WTC11 (cell line): ENCODE results near the gene UGGT2. TPM values are rescaled to one million over a fixed set of nuclear protein-coding genes. Genes with fewer than 3 reads are reported as not detected.
A peak's percentile ranks its signal among the peaks of the same experiment; 100 is the strongest.

Source experiments
- ATAC-seq: fragments of 200-7000 bp; cut with Tn5 transposase; 2 replicates; pipeline ENCODE4 v1.10.0; 2021; ENCODE audit warnings: mild to moderate bottlenecking, moderate library complexity
- CTCF ChIA-PET: fragments of 300-600 bp; sonication (Branson Sonifier 250); formaldehyde crosslinking; loops from one replicate; lab custom pipeline; 2021; ENCODE audit warnings: antibody characterized with exemption; lab: Charles Lee
- POLR2A ChIA-PET: fragments of 350-600 bp; sonication (Branson Sonifier 250); formaldehyde crosslinking; loops from one replicate; lab custom pipeline; 2021; ENCODE audit warnings: antibody characterized with exemption; lab: Charles Lee
- DNase-seq: peaks from one replicate; pipeline ENCODE4 v3.0.0; 2021; ENCODE audit warnings: low spot score
- H3K27ac Mint-ChIP-seq: 2 replicates; pipeline ENCODE4 v1.8.0; 2021; ENCODE audit warnings: mixed read lengths
- H3K27me3 Mint-ChIP-seq: 2 replicates; pipeline ENCODE4 v1.8.0; 2021; ENCODE audit warnings: low read depth, mild to moderate bottlenecking, moderate library complexity, mixed read lengths
- H3K36me3 Mint-ChIP-seq: 2 replicates; pipeline ENCODE4 v1.8.0; 2021; ENCODE audit warnings: mixed read lengths
- H3K4me1 Mint-ChIP-seq: 2 replicates; pipeline ENCODE4 v1.8.0; 2022; ENCODE audit warnings: mixed read lengths
- H3K4me3 Mint-ChIP-seq: 2 replicates; pipeline ENCODE4 v1.8.0; 2021; ENCODE audit warnings: mild to moderate bottlenecking, moderate library complexity, mixed read lengths
- H3K9me3 Mint-ChIP-seq: 2 replicates; pipeline ENCODE4 v1.8.0; 2021; ENCODE audit warnings: mixed read lengths
- ARID4B ChIP-seq: sonication (generic); formaldehyde crosslinking; IDR thresholded peaks from 2 replicates; pipeline ENCODE4 v1.8.0; 2023; ENCODE audit warnings: missing genetic modification reagents, mild to moderate bottlenecking, borderline replicate concordance
- ATF6 ChIP-seq: sonication (generic); formaldehyde crosslinking; IDR thresholded peaks from 2 replicates; pipeline ENCODE4 v1.8.1; 2023; ENCODE audit warnings: mild to moderate bottlenecking, missing genetic modification reagents
- ERG ChIP-seq: fragments of 250-450 bp; sonication (Bioruptor Pico); IDR thresholded peaks from 2 replicates; pipeline ENCODE4 v1.8.0; 2021; ENCODE audit warnings: mild to moderate bottlenecking
- FOXP1 ChIP-seq: sonication (generic); formaldehyde crosslinking; IDR thresholded peaks from 2 replicates; pipeline ENCODE4 v1.8.0; 2022; ENCODE audit warnings: missing genetic modification reagents, mild to moderate bottlenecking, moderate library complexity, borderline replicate concordance
- HMGA2 ChIP-seq: fragments of 250-450 bp; sonication (Bioruptor Pico); IDR thresholded peaks from 2 replicates; pipeline ENCODE4 v1.4.0; 2021; ENCODE audit warnings: mild to moderate bottlenecking, moderate library complexity
- IRF2 ChIP-seq: sonication (generic); formaldehyde crosslinking; IDR thresholded peaks from 2 replicates; pipeline ENCODE4 v1.8.0; 2022; ENCODE audit warnings: low read depth, missing genetic modification reagents, borderline replicate concordance
- JUN ChIP-seq: sonication (generic); formaldehyde crosslinking; IDR thresholded peaks from 2 replicates; pipeline ENCODE4 v1.8.0; 2023; ENCODE audit warnings: mild to moderate bottlenecking, missing genetic modification reagents
- MAX ChIP-seq: sonication (generic); formaldehyde crosslinking; IDR thresholded peaks from 2 replicates; pipeline ENCODE4 v1.8.0; 2022; ENCODE audit warnings: mild to moderate bottlenecking, missing genetic modification reagents
- NR1H2 ChIP-seq: sonication (generic); formaldehyde crosslinking; IDR thresholded peaks from 2 replicates; pipeline ENCODE4 v1.9.0; 2021; ENCODE audit warnings: mild to moderate bottlenecking, moderate library complexity, missing genetic modification reagents
- ZNF138 ChIP-seq: sonication (generic); formaldehyde crosslinking; conservative IDR thresholded peaks from 2 replicates; pipeline ENCODE4 v1.8.1; 2022; ENCODE audit warnings: mild to moderate bottlenecking, moderate library complexity, missing genetic modification reagents
- ZNF263 ChIP-seq: sonication (generic); formaldehyde crosslinking; IDR thresholded peaks from 2 replicates; pipeline ENCODE4 v1.8.1; 2022; ENCODE audit warnings: low read depth, mild to moderate bottlenecking, moderate library complexity, missing genetic modification reagents
- total RNA-seq: library from RNA; stranded (reverse); gene quantifications from 3 replicates; pipeline ENCODE4 v1.2.3, GENCODE V29; 2021
- TF ChIP-seq, protein P1 (sequence below): sonication (generic); formaldehyde crosslinking; IDR thresholded peaks from 2 replicates; pipeline ENCODE4 v1.8.0; 2022; ENCODE audit warnings: mild to moderate bottlenecking, missing genetic modification reagents
- TF ChIP-seq, protein P2 (sequence below): sonication (generic); formaldehyde crosslinking; IDR thresholded peaks from 2 replicates; pipeline ENCODE4 v1.8.1; 2023; ENCODE audit warnings: mild to moderate bottlenecking, missing genetic modification reagents, moderate library complexity
- TF ChIP-seq, protein P3 (sequence below): sonication (generic); formaldehyde crosslinking; IDR thresholded peaks from 2 replicates; pipeline ENCODE4 v1.8.1; 2022; ENCODE audit warnings: mild to moderate bottlenecking, moderate library complexity, missing genetic modification reagents
- TF ChIP-seq, protein P4 (sequence below): sonication (generic); formaldehyde crosslinking; IDR thresholded peaks from 2 replicates; pipeline ENCODE4 v1.8.0; 2022; ENCODE audit warnings: missing genetic modification reagents

Gene UGGT2
- total RNA-seq, 1 experiment from 2014 or later, result 31.1 TPM

- POLR2A ChIA-PET, result no interaction called here
Measured at GRCh38 chr13:95987841-95988240, 65.4 kb downstream of the UGGT2 start.

GRCh38 chr13:95982144-95982543 is 71.1 kb downstream of the UGGT2 start:
- no peaks in the 10 kb centered on the region for H3K27me3 Mint-ChIP-seq
- POLR2A ChIA-PET, result no interaction called here
- TF ChIP-seq HMGA2 (CRISPR knock-in tag) (no peak), ARID4B (CRISPR knock-in tag) (no peak), ZNF263 (CRISPR knock-in tag) (no peak), MAX (CRISPR knock-in tag) (no peak), NR1H2 (CRISPR knock-in tag) (no peak)
- TF ChIP-seq, protein P1, sequence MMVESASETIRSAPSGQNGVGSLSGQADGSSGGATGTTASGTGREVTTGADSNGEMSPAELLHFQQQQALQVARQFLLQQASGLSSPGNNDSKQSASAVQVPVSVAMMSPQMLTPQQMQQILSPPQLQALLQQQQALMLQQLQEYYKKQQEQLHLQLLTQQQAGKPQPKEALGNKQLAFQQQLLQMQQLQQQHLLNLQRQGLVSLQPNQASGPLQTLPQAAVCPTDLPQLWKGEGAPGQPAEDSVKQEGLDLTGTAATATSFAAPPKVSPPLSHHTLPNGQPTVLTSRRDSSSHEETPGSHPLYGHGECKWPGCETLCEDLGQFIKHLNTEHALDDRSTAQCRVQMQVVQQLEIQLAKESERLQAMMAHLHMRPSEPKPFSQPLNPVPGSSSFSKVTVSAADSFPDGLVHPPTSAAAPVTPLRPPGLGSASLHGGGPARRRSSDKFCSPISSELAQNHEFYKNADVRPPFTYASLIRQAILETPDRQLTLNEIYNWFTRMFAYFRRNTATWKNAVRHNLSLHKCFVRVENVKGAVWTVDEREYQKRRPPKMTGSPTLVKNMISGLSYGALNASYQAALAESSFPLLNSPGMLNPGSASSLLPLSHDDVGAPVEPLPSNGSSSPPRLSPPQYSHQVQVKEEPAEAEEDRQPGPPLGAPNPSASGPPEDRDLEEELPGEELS, result no peak

More at GRCh38 chr13:95987841-95988240, 65.4 kb downstream of the UGGT2 start:
- H3K4me1 Mint-ChIP-seq, result peaks cover 25% of the 10 kb centered on the region
- peak; percentile 51 for ATAC-seq
- H3K27ac Mint-ChIP-seq, result peak overlapping the region; percentile 84
- no peak overlapping the region for H3K4me3 Mint-ChIP-seq
- H3K9me3 Mint-ChIP-seq, result no peaks in the 10 kb centered on the region
- no peaks in the 10 kb centered on the region for H3K27me3 Mint-ChIP-seq
- CTCF ChIA-PET, result interaction anchor here (0.9 kb wide), 1 partner anchor 15 kb away, joined by 3 read pairs; no protein-coding TSS in a partner anchor
- TF ChIP-seq ZNF138 (CRISPR knock-in tag), result no peak
- no peak for TF ChIP-seq IRF2 (CRISPR knock-in tag)
- no peak for TF ChIP-seq ATF6 (CRISPR knock-in tag)
- TF ChIP-seq, protein P2, sequence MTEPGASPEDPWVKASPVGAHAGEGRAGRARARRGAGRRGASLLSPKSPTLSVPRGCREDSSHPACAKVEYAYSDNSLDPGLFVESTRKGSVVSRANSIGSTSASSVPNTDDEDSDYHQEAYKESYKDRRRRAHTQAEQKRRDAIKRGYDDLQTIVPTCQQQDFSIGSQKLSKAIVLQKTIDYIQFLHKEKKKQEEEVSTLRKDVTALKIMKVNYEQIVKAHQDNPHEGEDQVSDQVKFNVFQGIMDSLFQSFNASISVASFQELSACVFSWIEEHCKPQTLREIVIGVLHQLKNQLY (CRISPR knock-in tag), result no peak
- TF ChIP-seq JUN (CRISPR knock-in tag), result no peak
- TF ChIP-seq, protein P3, sequence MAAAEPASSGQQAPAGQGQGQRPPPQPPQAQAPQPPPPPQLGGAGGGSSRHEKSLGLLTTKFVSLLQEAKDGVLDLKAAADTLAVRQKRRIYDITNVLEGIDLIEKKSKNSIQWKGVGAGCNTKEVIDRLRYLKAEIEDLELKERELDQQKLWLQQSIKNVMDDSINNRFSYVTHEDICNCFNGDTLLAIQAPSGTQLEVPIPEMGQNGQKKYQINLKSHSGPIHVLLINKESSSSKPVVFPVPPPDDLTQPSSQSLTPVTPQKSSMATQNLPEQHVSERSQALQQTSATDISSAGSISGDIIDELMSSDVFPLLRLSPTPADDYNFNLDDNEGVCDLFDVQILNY (CRISPR knock-in tag), result no peak
- no peak for TF ChIP-seq ERG (CRISPR knock-in tag)
- no peak for TF ChIP-seq FOXP1 (CRISPR knock-in tag)
- TF ChIP-seq, protein P4, sequence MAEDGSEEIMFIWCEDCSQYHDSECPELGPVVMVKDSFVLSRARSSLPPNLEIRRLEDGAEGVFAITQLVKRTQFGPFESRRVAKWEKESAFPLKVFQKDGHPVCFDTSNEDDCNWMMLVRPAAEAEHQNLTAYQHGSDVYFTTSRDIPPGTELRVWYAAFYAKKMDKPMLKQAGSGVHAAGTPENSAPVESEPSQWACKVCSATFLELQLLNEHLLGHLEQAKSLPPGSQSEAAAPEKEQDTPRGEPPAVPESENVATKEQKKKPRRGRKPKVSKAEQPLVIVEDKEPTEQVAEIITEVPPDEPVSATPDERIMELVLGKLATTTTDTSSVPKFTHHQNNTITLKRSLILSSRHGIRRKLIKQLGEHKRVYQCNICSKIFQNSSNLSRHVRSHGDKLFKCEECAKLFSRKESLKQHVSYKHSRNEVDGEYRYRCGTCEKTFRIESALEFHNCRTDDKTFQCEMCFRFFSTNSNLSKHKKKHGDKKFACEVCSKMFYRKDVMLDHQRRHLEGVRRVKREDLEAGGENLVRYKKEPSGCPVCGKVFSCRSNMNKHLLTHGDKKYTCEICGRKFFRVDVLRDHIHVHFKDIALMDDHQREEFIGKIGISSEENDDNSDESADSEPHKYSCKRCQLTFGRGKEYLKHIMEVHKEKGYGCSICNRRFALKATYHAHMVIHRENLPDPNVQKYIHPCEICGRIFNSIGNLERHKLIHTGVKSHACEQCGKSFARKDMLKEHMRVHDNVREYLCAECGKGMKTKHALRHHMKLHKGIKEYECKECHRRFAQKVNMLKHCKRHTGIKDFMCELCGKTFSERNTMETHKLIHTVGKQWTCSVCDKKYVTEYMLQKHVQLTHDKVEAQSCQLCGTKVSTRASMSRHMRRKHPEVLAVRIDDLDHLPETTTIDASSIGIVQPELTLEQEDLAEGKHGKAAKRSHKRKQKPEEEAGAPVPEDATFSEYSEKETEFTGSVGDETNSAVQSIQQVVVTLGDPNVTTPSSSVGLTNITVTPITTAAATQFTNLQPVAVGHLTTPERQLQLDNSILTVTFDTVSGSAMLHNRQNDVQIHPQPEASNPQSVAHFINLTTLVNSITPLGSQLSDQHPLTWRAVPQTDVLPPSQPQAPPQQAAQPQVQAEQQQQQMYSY (CRISPR knock-in tag), result peak; percentile 86
- no peak for DNase-seq
- H3K36me3 Mint-ChIP-seq, result peaks cover 4% of the 10 kb centered on the region; the same call in 1 of the 2 replicates

More at GRCh38 chr13:95982144-95982543, 71.1 kb downstream of the UGGT2 start:
- Mint-ChIP-seq H3K27ac (no peak overlapping the region), H3K36me3 (peaks cover 20% of the 10 kb centered on the region), H3K4me3 (no peak overlapping the region), H3K4me1 (peaks cover 19% of the 10 kb centered on the region), H3K9me3 (peaks cover 19% of the 10 kb centered on the region)
- CTCF ChIA-PET, result no interaction called here
- DNase-seq (no peak), ATAC-seq (no peak)
